GM12891 (cell line): Measurements from ENCODE around the gene MLLT10.

Experiments
- PAX5 ChIP-seq: IDR thresholded peaks from 2 replicates; pipeline ENCODE4 v1.6.1; 2011; ENCODE audit warnings: low read length, moderate library complexity, mild to moderate bottlenecking; ENCODE audit not compliant: insufficient read depth, severe bottlenecking
- POLR2A ChIP-seq: IDR thresholded peaks from 2 replicates; pipeline ENCODE4 v1.6.1; 2011; ENCODE audit warnings: low read depth, low read length, control low read depth
- POLR2AphosphoS5 ChIP-seq: IDR thresholded peaks from 2 replicates; pipeline ENCODE4 v1.6.1; 2011; ENCODE audit warnings: low read depth, low read length, control low read depth
- POU2F2 ChIP-seq: IDR thresholded peaks from 2 replicates; pipeline ENCODE4 v1.6.1; 2011; ENCODE audit warnings: low read depth, mild to moderate bottlenecking, control low read depth, low read length, moderate library complexity
- TAF1 ChIP-seq: IDR thresholded peaks from 2 replicates; pipeline ENCODE4 v1.6.1; 2011; ENCODE audit warnings: low read depth, low read length, control low read depth

DNA sequence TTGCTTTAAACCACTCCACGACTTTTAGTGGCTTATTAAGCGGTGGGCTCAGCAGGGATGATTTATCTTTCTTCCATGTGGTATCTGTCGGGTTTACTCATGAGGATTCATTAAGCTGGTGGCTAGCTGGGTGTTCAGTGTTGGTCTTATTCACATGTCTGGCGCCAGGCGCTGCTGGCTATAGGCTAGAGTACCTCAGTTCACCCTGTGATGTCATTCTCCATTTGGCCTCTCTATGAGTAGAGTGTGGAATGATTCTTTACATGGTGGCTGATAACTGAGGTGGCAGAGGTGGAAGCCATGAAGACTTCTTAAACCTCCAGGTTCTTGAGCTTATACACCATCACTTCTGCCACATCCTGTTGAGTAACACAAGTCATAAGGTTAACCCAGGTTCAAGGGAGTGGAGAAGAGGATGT is 115.4 kb downstream of the MLLT10 start:
- TF ChIP-seq POLR2A (no peak), POLR2AphosphoS5 (no peak), POU2F2 (no peak), TAF1 (no peak), PAX5 (no peak)
